Measurements from ENCODE around the gene TCERG1. TPM values are rescaled to one million over a fixed set of nuclear protein-coding genes. Genes with fewer than 3 reads are reported as not detected.
A peak's percentile ranks its signal among the peaks of the same experiment; 100 is the strongest.
"Not testable (repeated sequence)": the region's sequence is repeated elsewhere in the genome, so short reads cannot be mapped to it uniquely, and the experiment has no call there.

TCERG1 gene
- polyA plus RNA-seq, 1 donor from 2014 or later = 41.3 TPM

DNA sequence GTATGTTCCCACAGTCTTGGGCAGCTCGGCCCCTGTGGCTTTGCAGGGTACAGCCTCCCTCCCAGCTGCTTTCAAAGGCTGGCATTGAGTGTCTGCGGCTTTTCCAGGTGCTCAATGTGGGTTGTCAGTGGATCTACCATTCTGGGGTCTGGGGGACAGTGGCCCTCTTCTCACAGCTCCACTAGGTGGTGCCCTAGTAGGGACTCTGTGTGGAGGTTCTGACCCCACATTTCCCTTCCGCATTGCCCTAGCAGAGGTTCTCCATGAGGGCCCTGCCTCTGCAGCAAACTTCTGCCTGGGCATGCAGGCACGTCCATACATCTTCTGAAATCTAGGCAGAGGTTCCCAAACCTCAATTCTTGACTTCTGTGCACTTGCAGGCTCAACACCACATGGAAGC is 109.8 kb downstream of the TCERG1 start:
- H3K4me1 Mint-ChIP-seq, H3K9me3 Mint-ChIP-seq, H3K27me3 Mint-ChIP-seq, H3K36me3 Mint-ChIP-seq, H3K27ac Mint-ChIP-seq, H3K4me3 Mint-ChIP-seq: not testable (repeated sequence)

- no peak overlapping the region for H3K4me3 Mint-ChIP-seq
- H3K27me3 Mint-ChIP-seq = peaks cover 4% of the 10 kb centered on the region
- H3K9me3 Mint-ChIP-seq = peaks cover 0 to 7% (median 0%) of the 10 kb centered on the region in 3 donors
- peaks cover 2% of the 10 kb centered on the region for H3K36me3 Mint-ChIP-seq
- H3K4me1 Mint-ChIP-seq = no peaks in the 10 kb centered on the region
- peak overlapping the region in 1 of 3 donors; percentile 1 for H3K27ac Mint-ChIP-seq
Measured at GRCh38 chr5:146560205-146560812, 113.2 kb downstream of the TCERG1 start.

Other genes starting within 250 kb of the TCERG1 start
- gene RBM27, start 243.7 kb upstream of the TCERG1 start, polyA plus RNA-seq = 4.8 TPM
- not detected for gene POU4F3, start 108.5 kb upstream of the TCERG1 start, polyA plus RNA-seq
- not detected for gene GPR151, start 68.9 kb downstream of the TCERG1 start, polyA plus RNA-seq